H9 (cell line): ENCODE data around the gene MRPL52. TPM values are rescaled to one million over a fixed set of nuclear protein-coding genes. Genes with fewer than 3 reads are reported as not detected.

Source experiments
- DNase-seq: peaks from one replicate; pipeline ENCODE4 v3.0.0-alpha.2; 2017
- H2AFZ ChIP-seq: one replicate; pipeline ENCODE4 v1.6.1; 2013; ENCODE audit warnings: mild to moderate bottlenecking, low read length, control low read depth, moderate library complexity
- H2AK5ac ChIP-seq: 2 replicates; pipeline ENCODE4 v1.6.1; 2013; ENCODE audit warnings: low read length, control low read depth, mixed read lengths; ENCODE audit not compliant: insufficient read length
- H2BK120ac ChIP-seq: one replicate; pipeline ENCODE4 v1.6.1; 2013; ENCODE audit warnings: low read depth, mild to moderate bottlenecking, low read length, control low read depth, inconsistent platforms; ENCODE audit not compliant: poor library complexity, severe bottlenecking
- H2BK12ac ChIP-seq: 2 replicates; pipeline ENCODE4 v1.6.1; 2013; ENCODE audit warnings: low read length, control low read depth, mixed read lengths, low read depth; ENCODE audit not compliant: insufficient read length
- H2BK15ac ChIP-seq: 2 replicates; pipeline ENCODE4 v1.6.1; 2013; ENCODE audit warnings: low read depth, low read length, control low read depth
- H2BK20ac ChIP-seq: one replicate; pipeline ENCODE4 v1.6.1; 2013; ENCODE audit warnings: low read depth, mild to moderate bottlenecking, low read length, control low read depth, inconsistent platforms; ENCODE audit not compliant: poor library complexity, severe bottlenecking
- H2BK5ac ChIP-seq: 2 replicates; pipeline ENCODE4 v1.6.1; 2013; ENCODE audit warnings: low read length, control low read depth, mixed read lengths; ENCODE audit not compliant: insufficient read length
- H3K14ac ChIP-seq: 2 replicates; pipeline ENCODE4 v1.6.1; 2013; ENCODE audit warnings: low read length, control low read depth; ENCODE audit not compliant: insufficient read depth
- H3K18ac ChIP-seq: 2 replicates; pipeline ENCODE4 v1.6.1; 2013; ENCODE audit warnings: low read depth, mild to moderate bottlenecking, mixed read lengths, low read length, control low read depth; ENCODE audit not compliant: insufficient read length
- H3K23ac ChIP-seq: 2 replicates; pipeline ENCODE4 v1.6.1; 2013; ENCODE audit warnings: low read length, control low read depth, mixed read lengths, low read depth; ENCODE audit not compliant: insufficient read length
- H3K23me2 ChIP-seq: 2 replicates; pipeline ENCODE4 v1.6.1; 2013; ENCODE audit warnings: low read depth, mild to moderate bottlenecking, mixed read lengths, low read length, control low read depth; ENCODE audit not compliant: insufficient read length, poor library complexity, severe bottlenecking
- H3K27ac ChIP-seq: 2 replicates; pipeline ENCODE4 v1.5.1; 2013; ENCODE audit warnings: low read length, control low read depth, mixed read lengths, low read depth; ENCODE audit not compliant: insufficient read length
- H3K27me3 ChIP-seq: 2 replicates; pipeline ENCODE4 v1.6.1; 2013; ENCODE audit warnings: low read length, control low read depth, inconsistent platforms; ENCODE audit not compliant: insufficient read depth
- H3K4ac ChIP-seq: 2 replicates; pipeline ENCODE4 v1.6.1; 2013; ENCODE audit warnings: low read depth, mild to moderate bottlenecking, control low read depth, inconsistent platforms, low read length, moderate library complexity
- H3K4me1 ChIP-seq: 2 replicates; pipeline ENCODE4 v1.6.1; 2013; ENCODE audit warnings: low read length, control low read depth, inconsistent platforms; ENCODE audit not compliant: insufficient read depth
- H3K4me2 ChIP-seq: 2 replicates; pipeline ENCODE4 v1.6.1; 2013; ENCODE audit warnings: low read length, control low read depth, mixed read lengths; ENCODE audit not compliant: insufficient read length, insufficient read depth
- H3K56ac ChIP-seq: 2 replicates; pipeline ENCODE4 v1.6.1; 2013; ENCODE audit warnings: low read depth, mild to moderate bottlenecking, mixed read lengths, low read length, control low read depth; ENCODE audit not compliant: insufficient read length
- H3K79me1 ChIP-seq: 2 replicates; pipeline ENCODE4 v1.6.1; 2013; ENCODE audit warnings: low read depth, mild to moderate bottlenecking, moderate library complexity, low read length, control low read depth, inconsistent platforms; ENCODE audit not compliant: insufficient read depth, poor library complexity, severe bottlenecking
- H3K79me2 ChIP-seq: 2 replicates; pipeline ENCODE4 v1.6.1; 2013; ENCODE audit warnings: low read length, control low read depth, inconsistent platforms; ENCODE audit not compliant: insufficient read depth
- H3K9ac ChIP-seq: 2 replicates; pipeline ENCODE4 v1.6.1; 2013; ENCODE audit warnings: low read length, control low read depth, mixed read lengths; ENCODE audit not compliant: insufficient read length; ENCODE audit errors: extremely low read depth
- H3K9me3 ChIP-seq: one replicate; pipeline ENCODE4 v1.6.1; 2013; ENCODE audit warnings: low read depth, low read length, inconsistent platforms; ENCODE audit not compliant: control insufficient read depth
- H3T11ph ChIP-seq: one replicate; pipeline ENCODE4 v1.6.1; 2013; ENCODE audit warnings: mild to moderate bottlenecking, low read length, control low read depth, inconsistent platforms
- H4K20me1 ChIP-seq: one replicate; pipeline ENCODE4 v1.6.1; 2013; ENCODE audit not compliant: control insufficient read depth, insufficient read length, insufficient read depth
- H4K5ac ChIP-seq: 2 replicates; pipeline ENCODE4 v1.6.1; 2013; ENCODE audit warnings: low read depth, mild to moderate bottlenecking, mixed read lengths, low read length, control low read depth; ENCODE audit not compliant: insufficient read length
- H4K8ac ChIP-seq: replicated peaks from 2 replicates; pipeline ENCODE4 v1.6.1; 2013; ENCODE audit warnings: low read length, control low read depth, mixed read lengths, low read depth; ENCODE audit not compliant: insufficient read length
- H4K91ac ChIP-seq: 2 replicates; pipeline ENCODE4 v1.6.1; 2013; ENCODE audit warnings: low read depth, mild to moderate bottlenecking, moderate library complexity, mixed read lengths, low read length, control low read depth; ENCODE audit not compliant: insufficient read length
- H3K27ac Mint-ChIP-seq, 3 experiments: 2 replicates in 2 of 3; 3 replicates in 1 of 3; pipeline ENCODE4 v1.8.0; 2020 to 2021; ENCODE audit warnings: mixed read lengths in 3 of 3, mild to moderate bottlenecking in 1 of 3, moderate library complexity in 1 of 3
- H3K27me3 Mint-ChIP-seq: 2 replicates; pipeline ENCODE4 v1.8.0; 2021; ENCODE audit warnings: low read depth, mild to moderate bottlenecking, moderate library complexity, mixed read lengths
- H3K36me3 Mint-ChIP-seq, 3 experiments: 2 replicates in 2 of 3; 3 replicates in 1 of 3; pipeline ENCODE4 v1.8.0; 2020 to 2021; ENCODE audit warnings: low read depth in 3 of 3, mixed read lengths in 3 of 3; ENCODE audit not compliant: insufficient read depth in 1 of 3
- H3K4me1 Mint-ChIP-seq, 2 experiments: 2 replicates each; pipeline ENCODE4 v1.8.0; 2020; ENCODE audit warnings: mixed read lengths in 2 of 2
- H3K4me3 Mint-ChIP-seq, 2 experiments: 2 replicates in 1 of 2; 3 replicates in 1 of 2; pipeline ENCODE4 v1.8.0; 2020 to 2021; ENCODE audit warnings: mild to moderate bottlenecking in 2 of 2, mixed read lengths in 2 of 2, moderate library complexity in 1 of 2
- H3K9me3 Mint-ChIP-seq, 2 experiments: 2 replicates in 1 of 2; 3 replicates in 1 of 2; pipeline ENCODE4 v1.8.0; 2020; ENCODE audit warnings: mild to moderate bottlenecking in 2 of 2, mixed read lengths in 2 of 2, moderate library complexity in 1 of 2
- CTCF ChIP-seq: fragments of 200-600 bp; sonication (generic); conservative IDR thresholded peaks from 3 replicates; pipeline ENCODE4 v1.8.0; 2021; ENCODE audit warnings: antibody characterized with exemption, mild to moderate bottlenecking
- whole genome bisulfite sequencing: extraction: QIAGEN DNeasy Blood & Tissue Kit; methylation state at CpG from one replicate; pipeline ENCODE4 v1.1.7; 2013; ENCODE audit warnings: missing lambda C conversion rate, low lambda C conversion rate, mixed read lengths; ENCODE audit not compliant: insufficient read length; ENCODE audit errors: extremely low coverage; 5-methylcytosine and 5-hydroxymethylcytosine counted together
- total RNA-seq: library from RNA; stranded (reverse); gene quantifications from 2 replicates; pipeline ENCODE4 v1.2.1, GENCODE V29; 2021

MRPL52 gene
- total RNA-seq, 1 experiment from 2014 or later = 190 TPM

- H3K4me1 ChIP-seq = peaks cover 4% of the 10 kb centered on the region; the same call in 1 of the 2 replicates
- no CpG with 5 or more reads among the region's 22 CpGs for WGBS
- DNase-seq = no peak
- H2BK120ac ChIP-seq = no peak overlapping the region
- H3K4me2 ChIP-seq = no peak overlapping the region
- no peaks in the 10 kb centered on the region for H3K27me3 ChIP-seq
- H3K23me2 ChIP-seq = no peaks in the 10 kb centered on the region
- H4K8ac ChIP-seq = no peak overlapping the region
- H3K9me3 Mint-ChIP-seq = no peaks in the 10 kb centered on the region
- no peak overlapping the region for H4K5ac ChIP-seq
- no peak overlapping the region for H2BK15ac ChIP-seq
- H3K27me3 Mint-ChIP-seq = peaks cover 3% of the 10 kb centered on the region
- no peak overlapping the region for H3T11ph ChIP-seq
- no peaks in the 10 kb centered on the region for H3K79me1 ChIP-seq
- peaks cover 7 to 12% of the 10 kb centered on the region in 2 experiments for H3K4me1 Mint-ChIP-seq
- H2BK20ac ChIP-seq = no peak overlapping the region
- H2AFZ ChIP-seq = no peak overlapping the region
- H4K91ac ChIP-seq = no peak overlapping the region
- H2AK5ac ChIP-seq = no peak overlapping the region
- no peaks in the 10 kb centered on the region for H3K9me3 ChIP-seq
- H3K56ac ChIP-seq = no peak overlapping the region
- H3K36me3 Mint-ChIP-seq = peaks cover 0 to 17% (median 5%) of the 10 kb centered on the region in 3 experiments; a peak in 6 of 7 replicates
- no peaks in the 10 kb centered on the region for H4K20me1 ChIP-seq
- no peak overlapping the region for H3K9ac ChIP-seq
- H3K4me3 Mint-ChIP-seq = no peak overlapping the region
- H2BK12ac ChIP-seq = no peak overlapping the region
- H3K23ac ChIP-seq = no peak overlapping the region
- H2BK5ac ChIP-seq = no peak overlapping the region
- no peak for TF ChIP-seq CTCF
- no peaks in the 10 kb centered on the region for H3K79me2 ChIP-seq
- H3K27ac ChIP-seq = no peak overlapping the region
- H3K4ac ChIP-seq = no peak overlapping the region
- no peak overlapping the region for H3K18ac ChIP-seq
- H3K27ac Mint-ChIP-seq = no peak overlapping the region
- H3K14ac ChIP-seq = no peak overlapping the region
Observed at GRCh38 chr14:22877000-22877501, 47.4 kb downstream of the MRPL52 start.
